Testis (tissue), 3 donors: ENCODE results near the gene MS4A15. TPM values are rescaled to one million over a fixed set of nuclear protein-coding genes. Genes with fewer than 3 reads are reported as not detected.

Experiments
- DNase-seq: peaks from one replicate; pipeline ENCODE4 v3.0.0-alpha.2; 2019
- H3K27ac ChIP-seq, 2 donors: fragments of 200-600 bp; sonication (generic); one replicate each; pipeline ENCODE4 v1.5.1; 2019
- H3K27me3 ChIP-seq: fragments of 200-600 bp; sonication (generic); one replicate; pipeline ENCODE4 v1.5.1; 2019
- H3K36me3 ChIP-seq: fragments of 200-600 bp; sonication (generic); one replicate; pipeline ENCODE4 v1.5.1; 2017; ENCODE audit warnings: low read depth; ENCODE audit errors: missing control alignments
- H3K4me1 ChIP-seq: fragments of 200-600 bp; sonication (generic); one replicate; pipeline ENCODE4 v1.5.1; 2019
- H3K4me3 ChIP-seq, 2 donors: fragments of 200-600 bp; sonication (generic); one replicate each; pipeline ENCODE4 v1.5.1; 2017 to 2019
- H3K9me3 ChIP-seq: fragments of 200-600 bp; sonication (generic); one replicate; pipeline ENCODE4 v1.5.1; 2017
- POLR2A ChIP-seq: fragments of 450-650 bp; IDR thresholded peaks from one replicate; pipeline ENCODE4 v1.6.1; 2017; ENCODE audit warnings: antibody characterized with exemption, mild to moderate bottlenecking, moderate library complexity
- WGBS, 2 donors: methylation state at CpG; one replicate each; pipeline ENCODE4 v1.1.5; 2018; 5-methylcytosine and 5-hydroxymethylcytosine counted together
- intact Hi-C: fragments of 100-400 bp; cut with DNase I; formaldehyde crosslinking; loops from one replicate; pipeline ENCODE4 v1.15.1; 2023; ENCODE audit warnings: low total_unique reads
- polyA plus RNA-seq: library from polyadenylated mRNA; stranded (reverse); fragments of 350-450 nt; fragmentation: Illumina TruSeq; extraction: RNeasy Lipid Tissue Mini Kit (QIAGEN cat#74804); gene quantifications from one replicate; pipeline ENCODE4 v1.2.3, GENCODE V29; 2014; ENCODE audit warnings: low read depth, low replicate concordance; ENCODE audit not compliant: insufficient read depth
- total RNA-seq, 2 donors: library from RNA; depleted of rRNA; stranded (reverse); fragments of >200 nt; gene quantifications; one replicate each; pipeline ENCODE4 v1.2.3, GENCODE V29; 2016
- TF ChIP-seq, protein P1 (sequence below), 3 experiments: fragments of 450-650 bp in 2 of 3; fragments of 200-600 bp in 1 of 3; sonication (generic) in 1 of 3; IDR thresholded peaks; one replicate each; pipeline ENCODE4 v1.5.1; 2016 to 2019; ENCODE audit warnings: antibody characterized with exemption in 3 of 3, mild to moderate bottlenecking in 2 of 3, moderate library complexity in 1 of 3

Gene MS4A15
- total and polyA plus RNA-seq, 3 donors from 2014 or later = 0.31 to 0.82 (median 0.56) TPM

DNA sequence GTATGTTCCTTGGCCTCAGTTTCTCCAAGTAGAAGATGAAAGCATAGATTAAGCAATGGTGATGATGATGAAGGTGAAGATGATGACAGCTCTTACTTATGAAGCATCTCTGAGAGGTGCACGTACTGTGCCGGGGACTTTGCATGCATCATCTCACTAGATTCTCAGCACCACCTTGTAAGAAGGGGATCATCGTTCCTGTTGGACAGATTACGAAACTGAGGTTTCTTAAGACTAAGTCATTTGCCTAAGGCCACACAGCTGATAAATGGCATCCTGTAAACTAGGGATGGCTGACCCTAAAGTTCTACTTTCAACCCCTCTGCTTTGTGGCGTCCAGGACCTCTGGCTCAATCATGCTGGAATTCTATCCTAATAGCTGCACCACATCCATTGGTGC lies 8.7 kb downstream of the MS4A15 start:
- Histone ChIP-seq H3K36me3 (no peaks in the 10 kb centered on the region), H3K9me3 (no peaks in the 10 kb centered on the region), H3K4me1 (no peaks in the 10 kb centered on the region), H3K27ac (no peak overlapping the region), H3K4me3 (no peak overlapping the region), H3K27me3 (no peaks in the 10 kb centered on the region)
- TF ChIP-seq, protein P1, sequence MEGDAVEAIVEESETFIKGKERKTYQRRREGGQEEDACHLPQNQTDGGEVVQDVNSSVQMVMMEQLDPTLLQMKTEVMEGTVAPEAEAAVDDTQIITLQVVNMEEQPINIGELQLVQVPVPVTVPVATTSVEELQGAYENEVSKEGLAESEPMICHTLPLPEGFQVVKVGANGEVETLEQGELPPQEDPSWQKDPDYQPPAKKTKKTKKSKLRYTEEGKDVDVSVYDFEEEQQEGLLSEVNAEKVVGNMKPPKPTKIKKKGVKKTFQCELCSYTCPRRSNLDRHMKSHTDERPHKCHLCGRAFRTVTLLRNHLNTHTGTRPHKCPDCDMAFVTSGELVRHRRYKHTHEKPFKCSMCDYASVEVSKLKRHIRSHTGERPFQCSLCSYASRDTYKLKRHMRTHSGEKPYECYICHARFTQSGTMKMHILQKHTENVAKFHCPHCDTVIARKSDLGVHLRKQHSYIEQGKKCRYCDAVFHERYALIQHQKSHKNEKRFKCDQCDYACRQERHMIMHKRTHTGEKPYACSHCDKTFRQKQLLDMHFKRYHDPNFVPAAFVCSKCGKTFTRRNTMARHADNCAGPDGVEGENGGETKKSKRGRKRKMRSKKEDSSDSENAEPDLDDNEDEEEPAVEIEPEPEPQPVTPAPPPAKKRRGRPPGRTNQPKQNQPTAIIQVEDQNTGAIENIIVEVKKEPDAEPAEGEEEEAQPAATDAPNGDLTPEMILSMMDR (IDR thresholded peaks at IDR 0.05) = no peak
- TF ChIP-seq POLR2A = no peak
- no peak for DNase-seq
- intact Hi-C loops = no loop called here
- 95% methylated on average over 5 of the region's 5 CpGs for WGBS, 2 donors

DNA sequence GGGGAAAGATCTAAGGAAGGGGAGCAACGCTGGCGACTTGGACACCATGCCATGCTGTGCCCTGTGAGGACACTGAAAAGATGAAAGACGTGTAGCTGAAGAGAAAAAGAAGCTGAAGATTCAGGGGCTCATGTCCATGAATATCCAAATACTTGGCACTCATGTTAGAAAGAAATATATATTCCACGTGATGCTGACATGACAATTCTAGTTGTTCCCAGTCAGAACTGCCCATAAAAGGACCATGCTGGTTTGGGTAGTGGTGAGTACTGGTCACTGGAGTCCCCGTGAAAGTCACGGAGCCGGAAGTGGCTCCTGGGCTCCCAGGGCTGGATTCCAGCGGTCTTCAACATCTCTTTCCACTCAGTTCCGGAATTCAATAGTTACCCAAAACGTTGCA lies 9.9 kb downstream of the MS4A15 start:
- Histone ChIP-seq H3K27me3 (no peaks in the 10 kb centered on the region), H3K9me3 (no peaks in the 10 kb centered on the region), H3K4me1 (no peaks in the 10 kb centered on the region), H3K27ac (no peak overlapping the region), H3K4me3 (no peak overlapping the region), H3K36me3 (no peaks in the 10 kb centered on the region)
- DNase-seq = no peak
- WGBS, 2 donors = 56 to 65% methylated on average over 10 of the region's 10 CpGs
- TF ChIP-seq POLR2A = no peak
- TF ChIP-seq, protein P1 (IDR thresholded peaks at IDR 0.05) = no peak
- intact Hi-C loops = no loop called here

DNA sequence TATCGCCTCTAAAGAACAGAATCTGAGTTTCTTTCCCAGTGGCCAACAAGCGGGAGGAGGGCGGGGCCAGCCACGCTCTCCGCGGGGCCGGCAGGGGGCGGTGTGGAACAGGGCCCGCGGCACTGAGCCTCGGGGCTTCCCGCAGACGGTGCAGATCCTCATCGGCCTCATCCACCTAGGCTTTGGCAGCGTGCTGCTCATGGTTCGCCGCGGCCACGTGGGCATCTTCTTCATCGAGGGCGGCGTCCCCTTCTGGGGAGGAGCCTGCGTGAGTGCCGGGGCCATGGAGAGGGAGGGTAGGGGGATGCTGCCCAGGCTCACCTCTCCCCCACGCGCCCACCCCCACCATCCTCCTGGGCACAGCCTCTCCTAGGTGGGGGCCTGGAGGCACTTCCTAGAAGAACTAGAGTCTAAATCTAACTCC lies 10.7 kb downstream of the MS4A15 start:
- TF ChIP-seq POLR2A = no peak
- TF ChIP-seq, protein P1 (IDR thresholded peaks at IDR 0.05) = peak in 2 of 3 experiments; percentile 16 to 45
- peak; percentile 49 for DNase-seq
- Histone ChIP-seq H3K4me1 (no peaks in the 10 kb centered on the region), H3K36me3 (no peaks in the 10 kb centered on the region), H3K27me3 (no peaks in the 10 kb centered on the region), H3K4me3 (peak overlapping the region; percentile 12 to 31), H3K9me3 (no peaks in the 10 kb centered on the region), H3K27ac (no peak overlapping the region)
- 20% methylated on average over 21 of the region's 26 CpGs; no CpG with 5 or more reads in 1 of the 2 donors for WGBS, 2 donors
- intact Hi-C loops = no loop called here

DNA sequence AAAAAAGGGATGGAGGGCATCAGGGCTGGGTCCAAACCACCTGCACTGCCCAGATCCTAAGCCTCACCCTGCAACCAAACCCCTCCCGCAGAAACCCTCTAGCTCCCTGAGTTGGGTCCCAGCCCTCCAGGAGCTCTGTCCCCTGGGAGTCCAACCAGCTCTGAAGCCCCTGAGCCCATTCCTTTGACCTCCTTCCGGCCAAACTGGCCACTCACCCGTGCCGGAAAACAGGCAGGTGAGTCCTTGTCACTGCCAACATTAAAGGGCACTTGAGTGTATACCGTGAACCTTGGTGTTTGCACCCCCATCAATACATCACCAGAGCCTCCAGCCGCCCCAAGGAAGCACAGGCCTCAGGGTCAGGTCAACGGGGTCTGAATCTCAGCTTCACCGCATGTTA lies 11.5 kb downstream of the MS4A15 start:
- H3K4me1 ChIP-seq = peaks cover 5% of the 10 kb centered on the region
- H3K36me3 ChIP-seq = no peaks in the 10 kb centered on the region
- WGBS, 2 donors = 88 to 93% methylated on average over 4 to 8 of the region's 8 CpGs
- DNase-seq = no peak
- no peaks in the 10 kb centered on the region for H3K27me3 ChIP-seq
- no peak overlapping the region for H3K27ac ChIP-seq
- intact Hi-C loops = no loop called here
- TF ChIP-seq POLR2A = no peak
- TF ChIP-seq, protein P1 (IDR thresholded peaks at IDR 0.05) = no peak
- H3K4me3 ChIP-seq = no peak overlapping the region
- H3K9me3 ChIP-seq = no peaks in the 10 kb centered on the region

DNA sequence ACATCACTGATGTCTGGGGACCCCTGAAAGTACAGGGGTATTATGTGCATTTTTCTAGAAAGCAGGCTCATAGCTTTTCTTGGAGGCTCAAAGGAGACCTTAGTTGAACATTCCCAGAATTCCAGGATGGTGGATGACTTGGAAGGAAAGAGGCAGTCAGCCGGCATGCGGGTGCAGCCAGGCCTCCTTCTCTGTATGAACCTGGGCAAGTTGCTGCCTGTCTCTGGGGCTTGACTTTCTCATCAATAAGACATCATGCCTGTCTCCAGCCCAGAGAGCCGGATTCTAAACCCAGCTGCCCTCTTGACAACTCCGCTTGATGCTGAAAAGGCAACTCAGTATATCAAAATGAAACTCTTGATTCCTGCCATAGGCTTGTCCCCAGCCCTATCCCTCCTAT lies 12.6 kb downstream of the MS4A15 start:
- no peak for TF ChIP-seq POLR2A
- TF ChIP-seq, protein P1 (IDR thresholded peaks at IDR 0.05) = no peak
- no peaks in the 10 kb centered on the region for H3K36me3 ChIP-seq
- 71 to 74% methylated on average over 4 of the region's 4 CpGs for WGBS, 2 donors
- no peak for DNase-seq
- intact Hi-C loops = no loop called here
- H3K9me3 ChIP-seq = no peaks in the 10 kb centered on the region
- no peaks in the 10 kb centered on the region for H3K27me3 ChIP-seq
- no peak overlapping the region for H3K27ac ChIP-seq
- peaks cover 5% of the 10 kb centered on the region for H3K4me1 ChIP-seq
- H3K4me3 ChIP-seq = no peak overlapping the region
